OCI-LY3 (cell line): ENCODE results near the gene GAL3ST1.

Experiments used
- H2AFZ ChIP-seq: fragments of 200-600, 300-600 bp; shearing (Covaris generic); 2 replicates; pipeline ENCODE4 v1.6.0; 2014; ENCODE audit warnings: antibody characterized with exemption, low read depth, low read length
- H3K27ac ChIP-seq: fragments of 200-600, 300-600 bp; sonication (generic); 2 replicates; pipeline ENCODE4 v1.5.1; 2014; ENCODE audit warnings: mild to moderate bottlenecking, low read length, moderate library complexity, mixed read lengths
- H3K27me3 ChIP-seq: fragments of 200-600, 300-600 bp; sonication (generic); 2 replicates; pipeline ENCODE4 v1.6.1; 2014; ENCODE audit warnings: low read depth, low read length, mixed read lengths
- H3K36me3 ChIP-seq: fragments of 200-600, 300-600 bp; sonication (generic); replicated peaks from 2 replicates; pipeline ENCODE3; 2014; ENCODE audit warnings: low read depth, low read length, mixed read lengths
- H3K4me1 ChIP-seq: fragments of 300-600, 200-600 bp; sonication (generic); 2 replicates; pipeline ENCODE4 v1.6.1; 2014; ENCODE audit warnings: low read length, mixed read lengths
- H3K4me2 ChIP-seq: fragments of 200-600, 300-600 bp; sonication (generic); 2 replicates; pipeline ENCODE4 v1.6.1; 2014; ENCODE audit warnings: low read length, mixed read lengths
- H3K4me3 ChIP-seq: fragments of 300-600, 200-600 bp; sonication (generic); 2 replicates; pipeline ENCODE4 v1.5.1; 2014; ENCODE audit warnings: antibody characterized with exemption, mild to moderate bottlenecking, low read length, moderate library complexity
- H3K79me2 ChIP-seq: fragments of 300-600, 200-600 bp; shearing (Covaris generic); 2 replicates; pipeline ENCODE4 v1.6.1; 2014; ENCODE audit warnings: mild to moderate bottlenecking, low read length, mixed read lengths
- H3K9ac ChIP-seq: fragments of 300-600, 200-600 bp; shearing (Covaris generic); 2 replicates; pipeline ENCODE4 v1.6.0; 2014; ENCODE audit warnings: mild to moderate bottlenecking, low read length, moderate library complexity
- H3K9me3 ChIP-seq: fragments of 200-600, 300-600 bp; shearing (Covaris generic); 2 replicates; pipeline ENCODE4 v1.6.1; 2014; ENCODE audit warnings: low read length, mixed read lengths; ENCODE audit not compliant: insufficient read depth
- H4K20me1 ChIP-seq: fragments of 200-600, 300-600 bp; sonication (generic); 2 replicates; pipeline ENCODE4 v1.6.1; 2016; ENCODE audit warnings: low read length, mixed read lengths; ENCODE audit not compliant: insufficient read depth
- CTCF ChIP-seq: fragments of 200-600, 300-600 bp; sonication (generic); IDR thresholded peaks from 2 replicates; pipeline ENCODE4 v1.5.1; 2014; ENCODE audit warnings: antibody characterized with exemption, low read length, low read depth
- EZH2phosphoT487 ChIP-seq: fragments of 200-600 bp; shearing (Covaris generic); IDR thresholded peaks from 2 replicates; pipeline ENCODE4 v1.6.1; 2018; ENCODE audit warnings: antibody characterized with exemption, mixed run types, low read depth

The GAL3ST1 gene

DNA sequence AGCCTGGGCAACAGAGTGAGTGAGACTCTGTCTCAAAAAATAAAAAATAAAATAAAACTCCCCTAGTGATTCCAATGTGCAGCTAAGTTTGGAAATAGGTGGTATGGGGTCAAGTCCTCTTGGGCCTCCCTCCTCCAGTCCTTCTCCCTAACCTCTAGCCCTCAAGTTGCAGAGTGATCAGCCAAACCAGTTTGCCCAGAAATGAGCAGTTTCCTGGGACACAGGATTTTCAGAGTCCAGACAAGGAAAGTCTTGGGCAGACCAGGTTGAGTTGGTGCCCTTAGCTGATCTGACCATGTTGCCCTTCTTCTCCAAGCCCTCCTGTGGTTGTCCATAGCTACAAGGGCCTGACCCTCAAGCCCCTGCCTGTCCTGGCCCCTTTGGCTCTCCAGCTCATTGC is 40.4 kb upstream of the GAL3ST1 start:
- H3K9me3 ChIP-seq = no peaks in the 10 kb centered on the region
- H3K36me3 ChIP-seq = no peaks in the 10 kb centered on the region
- TF ChIP-seq CTCF (no peak), EZH2phosphoT487 (no peak)
- H4K20me1 ChIP-seq = no peaks in the 10 kb centered on the region
- H3K9ac ChIP-seq = no peak overlapping the region
- no peak overlapping the region for H3K27ac ChIP-seq
- H3K79me2 ChIP-seq = no peaks in the 10 kb centered on the region
- no peak overlapping the region for H2AFZ ChIP-seq
- H3K27me3 ChIP-seq = no peaks in the 10 kb centered on the region
- no peak overlapping the region for H3K4me3 ChIP-seq
- H3K4me2 ChIP-seq = no peak overlapping the region
- H3K4me1 ChIP-seq = peaks cover 11% of the 10 kb centered on the region

DNA sequence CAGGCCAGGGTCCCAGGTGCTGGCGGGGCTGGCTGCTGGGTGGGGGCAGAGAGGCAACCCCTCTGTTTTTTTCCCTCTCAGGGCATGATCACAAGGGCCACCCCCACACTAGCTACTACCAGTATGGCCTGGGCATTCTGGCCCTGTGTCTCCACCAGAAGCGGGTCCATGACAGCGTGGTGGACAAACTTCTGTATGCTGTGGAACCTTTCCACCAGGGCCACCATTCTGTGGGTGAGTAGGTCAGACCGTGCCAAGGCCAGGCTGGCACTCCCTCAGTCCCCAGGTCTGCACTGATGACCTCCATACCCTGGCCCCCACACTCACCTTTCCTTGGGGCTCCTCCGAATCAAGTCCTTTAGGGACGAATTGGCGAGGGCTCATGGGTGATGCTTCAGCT is 39.8 kb upstream of the GAL3ST1 start:
- no peaks in the 10 kb centered on the region for H3K27me3 ChIP-seq
- H3K9ac ChIP-seq = no peak overlapping the region
- no peaks in the 10 kb centered on the region for H3K9me3 ChIP-seq
- no peaks in the 10 kb centered on the region for H4K20me1 ChIP-seq
- no peak overlapping the region for H2AFZ ChIP-seq
- H3K79me2 ChIP-seq = no peaks in the 10 kb centered on the region
- H3K27ac ChIP-seq = no peak overlapping the region
- peaks cover 18% of the 10 kb centered on the region for H3K4me1 ChIP-seq
- H3K4me3 ChIP-seq = no peak overlapping the region
- H3K36me3 ChIP-seq = no peaks in the 10 kb centered on the region
- no peak for TF ChIP-seq EZH2phosphoT487
- no peak for TF ChIP-seq CTCF
- no peak overlapping the region for H3K4me2 ChIP-seq

GRCh38 chr22:30612789-30613188 is 38.3 kb upstream of the GAL3ST1 start:
- Histone ChIP-seq H3K9me3 (no peaks in the 10 kb centered on the region), H3K4me3 (no peak overlapping the region), H3K4me1 (peaks cover 32% of the 10 kb centered on the region), H2AFZ (no peak overlapping the region), H3K4me2 (no peak overlapping the region), H3K27ac (no peak overlapping the region), H3K9ac (no peak overlapping the region), H3K36me3 (no peaks in the 10 kb centered on the region), H4K20me1 (no peaks in the 10 kb centered on the region), H3K79me2 (no peaks in the 10 kb centered on the region), H3K27me3 (no peaks in the 10 kb centered on the region)
- no peak for TF ChIP-seq EZH2phosphoT487
- TF ChIP-seq CTCF = no peak

GRCh38 chr22:30611197-30611596 is 36.7 kb upstream of the GAL3ST1 start:
- no peak for TF ChIP-seq CTCF
- no peak for TF ChIP-seq EZH2phosphoT487
- H3K36me3 ChIP-seq = no peaks in the 10 kb centered on the region
- H4K20me1 ChIP-seq = no peaks in the 10 kb centered on the region
- H3K9me3 ChIP-seq = no peaks in the 10 kb centered on the region
- H3K27ac ChIP-seq = no peak overlapping the region
- no peak overlapping the region for H2AFZ ChIP-seq
- H3K27me3 ChIP-seq = no peaks in the 10 kb centered on the region
- no peaks in the 10 kb centered on the region for H3K79me2 ChIP-seq
- H3K4me3 ChIP-seq = no peak overlapping the region
- H3K4me1 ChIP-seq = peaks cover 42% of the 10 kb centered on the region
- H3K4me2 ChIP-seq = no peak overlapping the region
- H3K9ac ChIP-seq = no peak overlapping the region
